K562 (cell line): ENCODE results near the gene RNF168. TPM values are rescaled to one million over a fixed set of nuclear protein-coding genes. Genes with fewer than 3 reads are reported as not detected.
A peak's percentile ranks its signal among the peaks of the same experiment; 100 is the strongest.

Source experiments
- ATAC-seq: fragments of 200-7000 bp; cut with Tn5 transposase; 3 replicates; pipeline ENCODE4 v1.9.1; 2020; ENCODE audit warnings: moderate library complexity
- Bru-seq: library from RNA; stranded (reverse); fragments of 400-500 nt; gene quantifications from one replicate; lab custom pipeline; 2021; lab: Mats Ljungman, UMichigan
- BruChase-seq, 2 experiments: library from RNA; stranded (reverse); fragments of 400-500 nt; gene quantifications; one replicate each; lab custom pipeline; 2021; lab: Mats Ljungman, UMichigan
- BruUV-seq: library from RNA; stranded (reverse); fragments of 400-500 nt; replicated peaks from 2 replicates; lab custom pipeline; 2021; lab: Mats Ljungman, UMichigan
- CTCF ChIA-PET: fragments of 300-600 bp; formaldehyde crosslinking; extraction: SDS; loops from one replicate; lab custom pipeline; 2021; ENCODE audit warnings: low intra/inter-chr PET ratio; lab: Yijun Ruan, JAX
- POLR2A ChIA-PET: fragments of 300-600, 350-650 bp; sonication (Branson Sonifier 250); formaldehyde crosslinking; extraction: SDS; loops from one replicate; lab custom pipeline; 2021; ENCODE audit warnings: antibody characterized with exemption, inconsistent platforms; lab: Yijun Ruan, JAX
- DNase-seq, 4 experiments: peaks; one replicate each; pipeline versions ENCODE4 v3.0.0 to v3.0.0-alpha.2; 2011 to 2018; ENCODE audit warnings: low spot score in 3 of 4, mixed read lengths in 3 of 4; ENCODE audit errors: extremely low read depth in 1 of 4
- FAIRE-seq: peaks from 2 replicates; lab custom pipeline; 2011; peaks lifted over from hg19 to GRCh38; lab: Jason Lieb, UNC
- H2AFZ ChIP-seq: 2 replicates; pipeline ENCODE4 v1.6.0; 2011; ENCODE audit warnings: low read depth, low read length, control low read depth, inconsistent platforms
- H3K27ac ChIP-seq: fragments of 200-600 bp; 3 replicates; pipeline ENCODE4 v1.8.0; 2011; ENCODE audit warnings: low read depth, mild to moderate bottlenecking, control low read depth, inconsistent platforms, low read length, moderate library complexity, mixed read lengths; ENCODE audit errors: extremely low read depth
- H3K27me3 ChIP-seq, 2 experiments: fragments of 300-600 bp in 1 of 2; 2 replicates in 1 of 2; 3 replicates in 1 of 2; pipeline versions ENCODE4 v1.6.0 to v1.8.0; 2011; ENCODE audit warnings: inconsistent platforms in 2 of 2, low read length in 2 of 2, mild to moderate bottlenecking in 1 of 2, mixed read lengths in 1 of 2, moderate library complexity in 1 of 2; ENCODE audit not compliant: control insufficient read depth in 2 of 2, insufficient read depth in 2 of 2
- H3K36me3 ChIP-seq: fragments of 300-600 bp; 3 replicates; pipeline ENCODE4 v1.8.0; 2011; ENCODE audit warnings: mild to moderate bottlenecking, low read length, inconsistent platforms; ENCODE audit not compliant: control insufficient read depth, insufficient read depth
- H3K4me1 ChIP-seq, 2 experiments: fragments of 200-600 bp in 1 of 2; replicated peaks in 1 of 2; 2 replicates in 1 of 2; 3 replicates in 1 of 2; pipeline versions ENCODE4 v1.5.1 to v1.8.0; 2011; ENCODE audit warnings: inconsistent platforms in 2 of 2, low read length in 2 of 2, mild to moderate bottlenecking in 1 of 2, mixed read lengths in 1 of 2, moderate library complexity in 1 of 2; ENCODE audit not compliant: control insufficient read depth in 2 of 2, insufficient read depth in 2 of 2
- H3K4me2 ChIP-seq: 2 replicates; pipeline ENCODE4 v1.6.1; 2011; ENCODE audit warnings: low read length, control low read depth, inconsistent platforms, mixed read lengths; ENCODE audit not compliant: insufficient read depth
- H3K4me3 ChIP-seq: fragments of 200-600 bp; sonication (generic), shearing (Covaris generic); 2 replicates; pipeline ENCODE4 v1.5.1; 2016; ENCODE audit warnings: control low read depth, inconsistent platforms
- H3K79me2 ChIP-seq: fragments of 200-600 bp; 3 replicates; pipeline ENCODE4 v1.8.0; 2011; ENCODE audit warnings: low read length, inconsistent platforms; ENCODE audit not compliant: control insufficient read depth, insufficient read depth
- H3K9ac ChIP-seq, 2 experiments: 2 replicates each; pipeline versions ENCODE4 v1.6.0 to v1.6.1; 2011; ENCODE audit warnings: low read depth in 2 of 2, low read length in 2 of 2, control low read depth in 1 of 2, inconsistent platforms in 1 of 2, mild to moderate bottlenecking in 1 of 2, mixed read lengths in 1 of 2; ENCODE audit not compliant: insufficient read depth in 1 of 2
- H3K9me1 ChIP-seq: one replicate; pipeline ENCODE4 v1.6.0; 2011; ENCODE audit warnings: inconsistent platforms, mild to moderate bottlenecking, low read length, moderate library complexity; ENCODE audit not compliant: control insufficient read depth, insufficient read depth
- H3K9me3 ChIP-seq: replicated peaks from 2 replicates; pipeline ENCODE4 v1.5.1; 2011; ENCODE audit warnings: low read depth, low read length, inconsistent platforms; ENCODE audit not compliant: control insufficient read depth, insufficient read depth
- H4K20me1 ChIP-seq: replicated peaks from 2 replicates; pipeline ENCODE4 v1.6.1; 2011; ENCODE audit warnings: low read length, inconsistent platforms, mixed read lengths; ENCODE audit not compliant: control insufficient read depth, insufficient read depth
- ELF1 ChIP-seq: fragments of 200-800 bp; sonication (Bioruptor generic); IDR thresholded peaks from 2 replicates; pipeline ENCODE4 v1.6.1; 2016; ENCODE audit warnings: missing genetic modification characterization, missing compliant biosample characterization
- ETV1 ChIP-seq: fragments of 450-650 bp; conservative IDR thresholded peaks from 2 replicates; pipeline ENCODE4 v1.6.1; 2016; ENCODE audit warnings: missing genetic modification characterization, control low read depth, low read depth, missing compliant biosample characterization
- MYC ChIP-seq, 2 experiments: fragments of 250-450 bp in 1 of 2; sonication (Bioruptor Pico) in 1 of 2; IDR thresholded peaks; 2 replicates each; pipeline versions ENCODE4 v1.5.1 to v1.6.1; 2012 to 2021; ENCODE audit warnings: low read depth in 2 of 2, borderline replicate concordance in 1 of 2, improper control_type of control experiment in 1 of 2, low read length in 1 of 2, mild to moderate bottlenecking in 1 of 2, moderate library complexity in 1 of 2
- ZNF644 ChIP-seq: fragments of 200-800 bp; sonication (Bioruptor generic); IDR thresholded peaks from 2 replicates; pipeline ENCODE4 v1.6.1; 2016; ENCODE audit warnings: low read depth, missing genetic modification characterization, missing compliant biosample characterization
- WGBS: fragments of 100-300 bp; shearing (Covaris generic); methylation state at CpG from one replicate; pipeline ENCODE4 v1.1.6; 2016; ENCODE audit warnings: low coverage, mixed read lengths; ENCODE audit not compliant: insufficient coverage; ENCODE audit errors: missing lambda C conversion rate; 5-methylcytosine and 5-hydroxymethylcytosine counted together
- in situ Hi-C: fragments of 300-500 bp; cut with MboI; formaldehyde crosslinking; loops from 4 replicates; pipeline ENCODE4 v1.15.0; 2018; ENCODE audit warnings: inconsistent platforms, mixed read lengths
- intact Hi-C: fragments of 100-400 bp; cut with micrococcal nuclease; formaldehyde crosslinking; loops from 2 replicates; pipeline ENCODE4 v1.14.2; 2022
- long read RNA-seq, 3 experiments: library from polyadenylated mRNA in 2 of 3; library from RNA in 1 of 3; unstranded in 2 of 3; stranded (forward) in 1 of 3; transcript quantifications; one replicate each; pipeline ENCODE4 v2.0.0, GENCODE V29; 2019 to 2022
- polyA minus RNA-seq, 3 experiments: library from RNA; depleted of rRNA, polyadenylated mRNA; stranded (reverse); fragments of >200 nt; gene quantifications; 2 replicates each; pipeline ENCODE4 v1.2.3, GENCODE V29; 2011
- polyA plus RNA-seq, 8 experiments: library from polyadenylated mRNA; depleted of rRNA in 4 of 8; stranded (reverse) in 5 of 8; unstranded in 3 of 8; fragments of >200 nt; fragmentation: Nextera tagmentation in 2 of 8; fragmentation: Illumina TruSeq in 1 of 8; extraction: Ambion mirVana in 2 of 8; extraction: Trizol in 1 of 8; gene quantifications; 2 replicates each; pipeline versions ENCODE4 v1.2.1 to v1.2.3, GENCODE V29; 2011 to 2014; ENCODE audit warnings: inconsistent platforms in 1 of 8, missing spikeins in 1 of 8
- total RNA-seq, 7 experiments: library from RNA; depleted of rRNA in 6 of 7; stranded (reverse); fragments of >200 nt in 6 of 7; fragmentation: Illumina TruSeq in 2 of 7; extraction: Trizol in 2 of 7; gene quantifications; 2 replicates each; pipeline versions ENCODE4 v1.2.1 to v1.2.3, GENCODE V29; 2011 to 2021; ENCODE audit warnings: low replicate concordance in 1 of 7
- TF ChIP-seq, protein P1 (sequence below): sonication (generic); formaldehyde crosslinking; IDR thresholded peaks from 2 replicates; pipeline ENCODE4 v1.8.1; 2023; ENCODE audit warnings: missing genetic modification reagents, mild to moderate bottlenecking, borderline replicate concordance

RNF168 gene, protein sequence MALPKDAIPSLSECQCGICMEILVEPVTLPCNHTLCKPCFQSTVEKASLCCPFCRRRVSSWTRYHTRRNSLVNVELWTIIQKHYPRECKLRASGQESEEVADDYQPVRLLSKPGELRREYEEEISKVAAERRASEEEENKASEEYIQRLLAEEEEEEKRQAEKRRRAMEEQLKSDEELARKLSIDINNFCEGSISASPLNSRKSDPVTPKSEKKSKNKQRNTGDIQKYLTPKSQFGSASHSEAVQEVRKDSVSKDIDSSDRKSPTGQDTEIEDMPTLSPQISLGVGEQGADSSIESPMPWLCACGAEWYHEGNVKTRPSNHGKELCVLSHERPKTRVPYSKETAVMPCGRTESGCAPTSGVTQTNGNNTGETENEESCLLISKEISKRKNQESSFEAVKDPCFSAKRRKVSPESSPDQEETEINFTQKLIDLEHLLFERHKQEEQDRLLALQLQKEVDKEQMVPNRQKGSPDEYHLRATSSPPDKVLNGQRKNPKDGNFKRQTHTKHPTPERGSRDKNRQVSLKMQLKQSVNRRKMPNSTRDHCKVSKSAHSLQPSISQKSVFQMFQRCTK
- total RNA-seq (2011; cell fraction: chromatin; rRNA removed; ENCODE audit: low replicate concordance), result 71.2 and 77.5 TPM in 2 replicates
- total RNA-seq (2011; cell fraction: nucleolus; rRNA removed), result 28.5 and 36.1 TPM in 2 replicates
- 34.3 and 37.7 TPM in 2 replicates for total RNA-seq (2011; cell fraction: nucleoplasm; rRNA removed)
- 20.1 and 22.6 TPM in 2 replicates for total RNA-seq (2014; rRNA removed)
- total RNA-seq (2014; rRNA removed; fragmentation: Illumina TruSeq; extraction: Trizol), result 32.1 and 34.4 TPM in 2 replicates
- 29.7 and 29.8 TPM in 2 replicates for total RNA-seq (2015; rRNA removed; fragmentation: Illumina TruSeq; extraction: Trizol)
- 29.0 and 31.8 TPM in 2 replicates for total RNA-seq (2021)
- 9.3 and 10.8 TPM in 2 replicates for polyA plus RNA-seq (2011; rRNA removed)
- 5.0 and 8.8 TPM in 2 replicates for polyA plus RNA-seq (2011; cell fraction: cytosol; rRNA removed)
- polyA plus RNA-seq (2011; cell fraction: nucleus; rRNA removed), result 11.0 and 11.1 TPM in 2 replicates
- 13.2 and 15.1 TPM in 2 replicates for polyA plus RNA-seq (2012)
- 14.6 and 16.6 TPM in 2 replicates for polyA plus RNA-seq (2014; fragmentation: Illumina TruSeq; extraction: Trizol)
- polyA plus RNA-seq (2014; fragmentation: Nextera tagmentation; extraction: Ambion mirVana), result 1 to 10 TPM; 6.0 to 8.3 TPM
- 12.3 and 13.9 TPM in 2 replicates for polyA plus RNA-seq (2014; rRNA removed)
- polyA minus RNA-seq (2011; rRNA and poly(A)+ RNA removed), result 37.7 and 51.3 TPM in 2 replicates
- polyA minus RNA-seq (2011; cell fraction: cytosol; rRNA and poly(A)+ RNA removed), result 22.4 and 30.3 TPM in 2 replicates
- 10.8 and 25.4 TPM in 2 replicates for polyA minus RNA-seq (2011; cell fraction: nucleus; rRNA and poly(A)+ RNA removed)
- percentile 91 among the genes with signal in this experiment for Bru-seq, nascent RNA
- BruChase-seq, experiment 1, labeled RNA remaining after a 2-hour chase, result percentile 94 among the genes with signal in this experiment
- BruChase-seq, experiment 2, labeled RNA remaining after a 6-hour chase, result percentile 96 among the genes with signal in this experiment
- long read RNA-seq, experiment 1, full-length matches to known transcripts, result 19 of 69 reads
- long read RNA-seq, experiment 1, partial matches to known transcripts, result 22 of 69 reads
- long read RNA-seq, experiment 1, other reads (novel, unspliced or antisense), result 28 of 69 reads
- long read RNA-seq, experiment 2, full-length matches to known transcripts, result 1 of 16 reads
- long read RNA-seq, experiment 2, partial matches to known transcripts, result 1 of 16 reads
- long read RNA-seq, experiment 2, other reads (novel, unspliced or antisense), result 14 of 16 reads
- long read RNA-seq, experiment 3, partial matches to known transcripts, result 7 of 9 reads
- long read RNA-seq, experiment 3, other reads (novel, unspliced or antisense), result 2 of 9 reads

DNA sequence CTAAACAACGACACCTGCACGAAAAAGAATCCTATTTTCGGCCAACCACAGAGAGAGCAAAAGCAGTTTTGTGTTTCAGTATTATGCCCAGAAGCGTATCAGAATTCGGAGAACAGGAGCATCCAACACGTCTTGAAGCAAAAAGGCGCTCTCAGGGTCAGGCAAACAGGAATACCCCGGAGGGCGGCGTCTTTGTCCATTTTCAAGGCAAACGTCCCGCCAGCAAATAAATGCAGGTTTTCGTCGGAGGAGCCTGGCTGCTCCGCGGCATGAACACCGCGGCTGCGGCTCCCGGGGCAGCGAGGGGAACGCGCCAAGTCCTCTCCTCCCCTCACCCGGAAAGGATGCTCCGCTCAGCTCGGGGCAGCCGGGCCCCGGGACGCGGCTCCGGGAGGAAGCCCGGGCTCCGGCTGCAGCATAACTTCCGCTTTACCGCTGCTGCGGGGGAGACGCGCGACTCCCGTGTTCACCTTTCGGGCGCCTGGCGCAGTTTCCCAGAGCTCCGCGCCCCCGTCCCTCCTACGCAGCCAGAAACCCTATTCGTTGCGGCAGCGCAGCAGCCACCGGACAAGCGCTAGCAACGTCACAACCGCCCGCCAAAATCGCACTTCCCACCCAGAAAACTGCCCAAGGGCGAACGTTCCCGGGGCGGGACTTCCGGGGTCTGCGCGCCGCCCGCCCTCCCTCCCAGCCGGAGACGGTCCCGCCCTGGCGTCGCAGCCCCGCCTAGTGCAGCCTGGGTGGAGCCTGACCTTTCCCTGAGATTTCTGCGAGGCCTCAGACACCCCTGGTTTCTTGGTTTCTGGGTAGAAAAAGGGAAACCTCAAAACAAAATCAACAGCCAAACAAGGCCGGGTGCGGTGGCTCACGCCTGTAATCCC, at the start of gene RNF168:
TSS of gene RNF168 (minus strand) at position 573 of the 881 bp plus-strand sequence. CDS start 595 bp downstream, outside the sequence.
- POLR2A ChIA-PET, result interaction anchor here (0.7 to 1.9 kb wide), 3 partner anchors 9 to 252 kb away, joined by 3 to 12 read pairs (median 4); no protein-coding TSS in a partner anchor
- Histone ChIP-seq H3K9me1 (no peaks in the 10 kb centered on the region), H3K36me3 (peaks cover 24% of the 10 kb centered on the region; the same call in 2 of the 3 replicates), H4K20me1 (peaks cover 21% of the 10 kb centered on the region; the same call in 1 of the 2 replicates), H3K27ac (peak within 1 kb of the TSS; percentile 93), H2AFZ (peak within 1 kb of the TSS; percentile 69), H3K4me2 (peak within 1 kb of the TSS; percentile 98), H3K79me2 (peaks cover 50% of the 10 kb centered on the region), H3K4me1 (peaks cover 7 to 14% of the 10 kb centered on the region in 2 experiments; a peak in 4 of 5 replicates), H3K9me3 (peaks cover 5% of the 10 kb centered on the region), H3K9ac (peak within 1 kb of the TSS; percentile 93 to 94), H3K4me3 (peak within 1 kb of the TSS; percentile 91), H3K27me3 (no peaks in the 10 kb centered on the region)
- TSS peak; percentile 50 for BruUV-seq
- in situ Hi-C loops, result loop anchor here (25.0 kb wide), 2 partner anchors 616 to 791 kb away; partner anchors contain the start of gene MUC20
- intact Hi-C loops, result loop anchor here (5.0 kb wide), 2 partner anchors 166 to 481 kb away; partner anchors contain the start of gene TM4SF19
- CTCF ChIA-PET, result interaction anchor here (0.6 kb wide), 1 partner anchor 474 kb away, joined by 4 read pairs; no protein-coding TSS in a partner anchor
- FAIRE-seq (peak; percentile 76), ATAC-seq (peak; percentile 84), DNase-seq (peak; percentile 90 to 98 (median 92))
- under 1% methylated on average over 47 of the region's 75 CpGs for WGBS
- TF ChIP-seq ZNF644, result no peak
- TF ChIP-seq ETV1 (tag), result peak; percentile 81
- TF ChIP-seq, protein P1, sequence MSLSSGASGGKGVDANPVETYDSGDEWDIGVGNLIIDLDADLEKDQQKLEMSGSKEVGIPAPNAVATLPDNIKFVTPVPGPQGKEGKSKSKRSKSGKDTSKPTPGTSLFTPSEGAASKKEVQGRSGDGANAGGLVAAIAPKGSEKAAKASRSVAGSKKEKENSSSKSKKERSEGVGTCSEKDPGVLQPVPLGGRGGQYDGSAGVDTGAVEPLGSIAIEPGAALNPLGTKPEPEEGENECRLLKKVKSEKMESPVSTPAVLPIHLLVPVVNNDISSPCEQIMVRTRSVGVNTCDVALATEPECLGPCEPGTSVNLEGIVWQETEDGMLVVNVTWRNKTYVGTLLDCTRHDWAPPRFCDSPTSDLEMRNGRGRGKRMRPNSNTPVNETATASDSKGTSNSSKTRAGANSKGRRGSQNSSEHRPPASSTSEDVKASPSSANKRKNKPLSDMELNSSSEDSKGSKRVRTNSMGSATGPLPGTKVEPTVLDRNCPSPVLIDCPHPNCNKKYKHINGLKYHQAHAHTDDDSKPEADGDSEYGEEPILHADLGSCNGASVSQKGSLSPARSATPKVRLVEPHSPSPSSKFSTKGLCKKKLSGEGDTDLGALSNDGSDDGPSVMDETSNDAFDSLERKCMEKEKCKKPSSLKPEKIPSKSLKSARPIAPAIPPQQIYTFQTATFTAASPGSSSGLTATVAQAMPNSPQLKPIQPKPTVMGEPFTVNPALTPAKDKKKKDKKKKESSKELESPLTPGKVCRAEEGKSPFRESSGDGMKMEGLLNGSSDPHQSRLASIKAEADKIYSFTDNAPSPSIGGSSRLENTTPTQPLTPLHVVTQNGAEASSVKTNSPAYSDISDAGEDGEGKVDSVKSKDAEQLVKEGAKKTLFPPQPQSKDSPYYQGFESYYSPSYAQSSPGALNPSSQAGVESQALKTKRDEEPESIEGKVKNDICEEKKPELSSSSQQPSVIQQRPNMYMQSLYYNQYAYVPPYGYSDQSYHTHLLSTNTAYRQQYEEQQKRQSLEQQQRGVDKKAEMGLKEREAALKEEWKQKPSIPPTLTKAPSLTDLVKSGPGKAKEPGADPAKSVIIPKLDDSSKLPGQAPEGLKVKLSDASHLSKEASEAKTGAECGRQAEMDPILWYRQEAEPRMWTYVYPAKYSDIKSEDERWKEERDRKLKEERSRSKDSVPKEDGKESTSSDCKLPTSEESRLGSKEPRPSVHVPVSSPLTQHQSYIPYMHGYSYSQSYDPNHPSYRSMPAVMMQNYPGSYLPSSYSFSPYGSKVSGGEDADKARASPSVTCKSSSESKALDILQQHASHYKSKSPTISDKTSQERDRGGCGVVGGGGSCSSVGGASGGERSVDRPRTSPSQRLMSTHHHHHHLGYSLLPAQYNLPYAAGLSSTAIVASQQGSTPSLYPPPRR (CRISPR knock-in tag), result 0 out of 2 replicates have a peak, but pooled peaks have one; percentile 18
- peak; percentile 92 for TF ChIP-seq ELF1 (tag)
- TF ChIP-seq MYC (IDR thresholded peaks at IDR 0.05; ENCODE audit: low read depth, low read length), result no peak; the same call in none of the 2 replicates
- 0 out of 2 replicates have a peak, but pooled peaks have one; percentile 48 for TF ChIP-seq MYC (CRISPR knock-in tag; IDR thresholded peaks at IDR 0.05; ENCODE audit: borderline replicate concordance, low read depth)
